Tibial nerve (tissue), 4 donors: ENCODE measurements around the gene SEMA5A. TPM values are rescaled to one million over a fixed set of nuclear protein-coding genes. Genes with fewer than 3 reads are reported as not detected.

Experiments
- DNase-seq, 2 donors: peaks; one replicate each; pipeline ENCODE4 v3.0.0-alpha.2; 2019; ENCODE audit warnings: low spot score in 2 of 2
- H3K27ac ChIP-seq, 4 donors: fragments of 200-600 bp; sonication (generic) in 3 of 4; one replicate each; pipeline ENCODE4 v1.5.1; 2017 to 2019; ENCODE audit warnings: mild to moderate bottlenecking in 1 of 4
- H3K27me3 ChIP-seq, 2 donors: fragments of 200-600 bp; sonication (generic) in 1 of 2; one replicate each; pipeline versions ENCODE4 v1.5.1 to v1.6.0; 2017 to 2019
- H3K36me3 ChIP-seq, 3 donors: fragments of 200-600 bp; sonication (generic); one replicate each; pipeline ENCODE4 v1.5.1; 2018 to 2019
- H3K4me1 ChIP-seq, 4 donors: fragments of 200-600 bp; sonication (generic) in 3 of 4; one replicate each; pipeline ENCODE4 v1.5.1; 2017 to 2019
- H3K4me3 ChIP-seq, 4 donors: fragments of 200-600 bp; sonication (generic) in 3 of 4; one replicate each; pipeline ENCODE4 v1.5.1; 2017 to 2019; ENCODE audit warnings: mild to moderate bottlenecking in 1 of 4, moderate library complexity in 1 of 4
- H3K9me3 ChIP-seq, 4 donors: fragments of 200-600 bp; sonication (generic) in 3 of 4; one replicate each; pipeline ENCODE4 v1.5.1; 2017 to 2019
- EP300 ChIP-seq, 2 donors: sonication (generic); formaldehyde crosslinking; IDR thresholded peaks; one replicate each; pipeline ENCODE4 v1.6.1; 2017; ENCODE audit warnings: antibody characterized with exemption in 2 of 2, mild to moderate bottlenecking in 1 of 2
- POLR2A ChIP-seq, 2 donors: fragments of 450-650 bp; IDR thresholded peaks; one replicate each; pipeline ENCODE4 v1.6.1; 2017; ENCODE audit warnings: antibody characterized with exemption in 2 of 2, mild to moderate bottlenecking in 2 of 2, moderate library complexity in 2 of 2
- WGBS, 2 donors: methylation state at CpG; one replicate each; pipeline ENCODE4 v1.1.5; 2018; 5-methylcytosine and 5-hydroxymethylcytosine counted together
- total RNA-seq, 4 donors: library from RNA; depleted of rRNA; stranded (reverse); fragments of >200 nt; gene quantifications; one replicate each; pipeline ENCODE4 v1.1.0, GENCODE V29; 2016
- TF ChIP-seq, protein P1 (sequence below), 5 experiments: fragments of 200-600 bp in 3 of 5; fragments of 450-650 bp in 2 of 5; sonication (generic) in 3 of 5; IDR thresholded peaks; one replicate each; pipeline ENCODE4 v1.5.1; 2016 to 2019; ENCODE audit warnings: antibody characterized with exemption in 5 of 5, mild to moderate bottlenecking in 3 of 5, moderate library complexity in 2 of 5

Gene SEMA5A
- total RNA-seq, 4 donors from 2014 or later: 36.3 to 58.4 (median 52.6) TPM

DNA sequence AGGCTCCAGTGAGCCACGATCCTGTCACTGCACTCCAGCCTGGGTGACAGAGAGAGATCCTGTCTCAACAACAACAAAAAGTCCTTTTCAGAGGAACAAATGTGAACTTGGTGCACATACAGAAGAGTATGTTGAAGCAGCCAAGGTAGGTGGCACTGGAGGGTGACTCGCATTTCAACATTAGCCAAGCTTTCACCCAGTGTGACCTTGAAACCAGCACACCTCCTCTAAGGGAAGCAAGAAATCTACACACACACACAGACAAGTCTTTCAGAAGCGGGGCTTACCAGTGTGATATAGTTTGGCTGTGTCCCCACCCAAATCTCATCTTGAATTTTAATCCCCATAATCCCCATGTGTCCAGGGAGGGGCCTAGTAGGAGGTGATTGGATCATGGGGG, 225.2 kb downstream of the SEMA5A start:
- WGBS, 2 donors: 90 to 94% methylated on average over 3 of the region's 3 CpGs
- TF ChIP-seq EP300 (IDR thresholded peaks at IDR 0.05) (no peak), POLR2A (IDR thresholded peaks at IDR 0.05) (no peak)
- TF ChIP-seq, protein P1, sequence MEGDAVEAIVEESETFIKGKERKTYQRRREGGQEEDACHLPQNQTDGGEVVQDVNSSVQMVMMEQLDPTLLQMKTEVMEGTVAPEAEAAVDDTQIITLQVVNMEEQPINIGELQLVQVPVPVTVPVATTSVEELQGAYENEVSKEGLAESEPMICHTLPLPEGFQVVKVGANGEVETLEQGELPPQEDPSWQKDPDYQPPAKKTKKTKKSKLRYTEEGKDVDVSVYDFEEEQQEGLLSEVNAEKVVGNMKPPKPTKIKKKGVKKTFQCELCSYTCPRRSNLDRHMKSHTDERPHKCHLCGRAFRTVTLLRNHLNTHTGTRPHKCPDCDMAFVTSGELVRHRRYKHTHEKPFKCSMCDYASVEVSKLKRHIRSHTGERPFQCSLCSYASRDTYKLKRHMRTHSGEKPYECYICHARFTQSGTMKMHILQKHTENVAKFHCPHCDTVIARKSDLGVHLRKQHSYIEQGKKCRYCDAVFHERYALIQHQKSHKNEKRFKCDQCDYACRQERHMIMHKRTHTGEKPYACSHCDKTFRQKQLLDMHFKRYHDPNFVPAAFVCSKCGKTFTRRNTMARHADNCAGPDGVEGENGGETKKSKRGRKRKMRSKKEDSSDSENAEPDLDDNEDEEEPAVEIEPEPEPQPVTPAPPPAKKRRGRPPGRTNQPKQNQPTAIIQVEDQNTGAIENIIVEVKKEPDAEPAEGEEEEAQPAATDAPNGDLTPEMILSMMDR (IDR thresholded peaks at IDR 0.05): no peak
- no peaks in the 10 kb centered on the region for H3K9me3 ChIP-seq
- peaks cover 0 to 13% (median 0%) of the 10 kb centered on the region in 4 donors for H3K4me1 ChIP-seq
- no peak overlapping the region for H3K27ac ChIP-seq
- no peak overlapping the region for H3K4me3 ChIP-seq
- H3K27me3 ChIP-seq: no peaks in the 10 kb centered on the region
- H3K36me3 ChIP-seq: no peaks in the 10 kb centered on the region
- DNase-seq: no peak

DNA sequence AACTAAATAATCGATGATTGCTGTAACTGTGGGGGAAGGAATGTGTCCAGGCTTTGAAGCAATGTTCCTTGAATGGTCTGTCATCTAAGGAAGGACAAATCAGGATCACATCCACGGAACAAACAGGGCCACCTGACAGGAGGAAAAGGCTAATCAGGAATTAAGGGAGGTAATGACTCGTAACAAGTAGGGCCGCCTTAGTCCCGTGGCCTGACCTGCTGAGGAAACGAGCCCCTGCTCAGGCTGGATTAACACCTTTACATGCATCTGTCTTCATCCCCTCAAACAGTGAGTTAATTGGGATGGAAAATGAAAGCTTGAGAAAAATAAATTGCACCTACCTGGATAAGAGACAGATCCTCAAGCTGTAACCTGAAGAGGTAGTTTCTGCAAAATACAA, 227.8 kb downstream of the SEMA5A start:
- Histone ChIP-seq H3K27ac (no peak overlapping the region), H3K36me3 (no peaks in the 10 kb centered on the region), H3K27me3 (no peaks in the 10 kb centered on the region), H3K9me3 (no peaks in the 10 kb centered on the region), H3K4me1 (peaks cover 0 to 7% (median 0%) of the 10 kb centered on the region in 4 donors), H3K4me3 (no peak overlapping the region)
- WGBS, 2 donors: 80 to 84% methylated on average over 6 of the region's 6 CpGs
- no peak for DNase-seq
- TF ChIP-seq POLR2A (IDR thresholded peaks at IDR 0.05) (no peak), EP300 (IDR thresholded peaks at IDR 0.05) (no peak)
- TF ChIP-seq, protein P1 (IDR thresholded peaks at IDR 0.05): no peak

DNA sequence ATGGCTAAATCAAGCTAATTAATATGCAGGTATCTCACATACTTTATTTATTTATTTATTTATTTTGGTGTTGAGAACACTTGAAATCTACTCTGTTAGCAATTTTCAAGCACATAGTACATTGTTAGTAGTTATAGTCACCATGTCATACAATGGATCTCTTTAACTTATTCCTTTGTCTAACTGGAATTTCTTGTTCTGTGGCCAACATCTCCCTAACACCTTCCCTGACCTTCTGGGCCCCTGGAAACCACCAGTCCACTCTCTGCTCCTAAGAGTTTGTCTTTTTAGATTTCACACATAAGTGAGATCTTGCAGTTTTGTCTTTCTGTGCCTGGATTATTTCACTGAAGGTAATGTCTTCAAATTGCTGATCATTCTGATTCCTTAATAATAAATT, 229.1 kb downstream of the SEMA5A start:
- TF ChIP-seq, protein P1 (IDR thresholded peaks at IDR 0.05): no peak
- TF ChIP-seq POLR2A (IDR thresholded peaks at IDR 0.05) (no peak), EP300 (IDR thresholded peaks at IDR 0.05) (no peak)

DNA sequence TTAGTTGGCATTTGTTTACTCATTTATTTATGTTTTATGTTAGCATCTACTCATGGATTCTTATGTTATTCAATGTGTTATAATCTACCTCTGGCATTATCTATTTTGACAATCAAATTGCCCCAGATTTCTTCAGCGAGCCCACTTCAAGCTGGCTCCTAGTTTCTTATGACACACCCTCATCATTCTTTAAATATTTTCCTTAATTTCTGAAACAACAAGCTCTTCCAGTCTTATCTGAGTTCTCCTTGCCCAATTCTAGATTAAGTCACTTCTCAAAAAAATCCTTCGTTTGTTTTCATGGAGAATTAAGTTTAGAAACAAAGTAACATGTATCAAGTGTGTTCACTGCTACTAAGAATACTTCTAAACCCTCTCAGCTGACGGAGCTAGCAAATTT, 229.8 kb downstream of the SEMA5A start:
- DNase-seq: no peak
- Histone ChIP-seq H3K36me3 (no peaks in the 10 kb centered on the region), H3K4me3 (no peak overlapping the region), H3K4me1 (peaks cover 0 to 7% (median 0%) of the 10 kb centered on the region in 4 donors), H3K9me3 (no peaks in the 10 kb centered on the region), H3K27ac (peak overlapping the region in 1 of 4 donors; percentile 5), H3K27me3 (no peaks in the 10 kb centered on the region)
- WGBS, 2 donors: 61 to 63% methylated on average over 3 of the region's 3 CpGs
- no peak for TF ChIP-seq POLR2A (IDR thresholded peaks at IDR 0.05)

More for the DNA sequence above, 229.1 kb downstream of the SEMA5A start:
- no peaks in the 10 kb centered on the region for H3K36me3 ChIP-seq
- peaks cover 0 to 7% (median 0%) of the 10 kb centered on the region in 4 donors for H3K4me1 ChIP-seq
- H3K27me3 ChIP-seq: no peaks in the 10 kb centered on the region
- no peak overlapping the region for H3K4me3 ChIP-seq
- H3K9me3 ChIP-seq: no peaks in the 10 kb centered on the region
- no peak for DNase-seq
- H3K27ac ChIP-seq: no peak overlapping the region

DNA sequence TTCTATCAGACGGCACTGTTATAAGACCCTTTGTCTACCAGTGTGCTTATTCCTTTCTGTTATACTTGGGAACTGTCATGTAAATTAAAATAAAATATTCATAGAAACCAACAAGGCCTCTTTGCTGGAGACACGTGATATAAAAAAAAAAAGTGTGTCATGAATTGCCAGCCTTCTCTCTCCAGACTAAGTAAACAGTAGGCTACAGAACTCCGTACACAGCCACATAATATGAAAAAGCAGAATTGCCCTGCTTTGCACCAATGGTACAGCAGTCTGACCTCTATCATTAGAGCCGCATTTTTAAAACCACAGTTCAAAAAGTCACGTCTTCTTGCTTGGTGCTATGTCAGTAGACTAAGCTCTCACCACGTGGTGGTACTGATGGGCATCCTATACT, 231.3 kb downstream of the SEMA5A start:
- Histone ChIP-seq H3K9me3 (no peaks in the 10 kb centered on the region), H3K36me3 (no peaks in the 10 kb centered on the region), H3K27ac (no peak overlapping the region), H3K4me1 (peaks cover 0 to 7% (median 0%) of the 10 kb centered on the region in 4 donors), H3K4me3 (no peak overlapping the region), H3K27me3 (no peaks in the 10 kb centered on the region)
- TF ChIP-seq EP300 (IDR thresholded peaks at IDR 0.05) (no peak), POLR2A (IDR thresholded peaks at IDR 0.05) (no peak)
- TF ChIP-seq, protein P1 (IDR thresholded peaks at IDR 0.05): no peak
- no peak for DNase-seq
- 49 to 50% methylated on average over 6 of the region's 6 CpGs for WGBS, 2 donors

DNA sequence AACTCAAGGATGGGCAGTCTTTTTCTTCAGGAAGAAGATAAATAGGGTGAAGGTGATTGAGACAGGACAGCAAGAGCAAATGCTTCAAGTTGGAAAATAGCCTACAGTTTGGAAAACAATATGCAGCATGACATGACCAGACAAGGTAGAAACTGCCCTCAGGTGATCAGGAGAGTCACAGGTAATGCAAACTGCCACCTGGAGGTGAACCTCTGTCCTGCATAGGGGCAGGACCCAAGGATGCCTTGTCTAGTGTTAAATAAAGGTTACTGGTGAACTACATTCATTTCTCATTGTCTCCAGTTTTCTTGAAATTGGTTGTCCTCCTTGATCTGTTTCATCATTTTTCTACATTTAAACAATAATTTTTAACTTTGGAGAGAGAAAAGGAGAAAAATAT, 232.1 kb downstream of the SEMA5A start:
- H3K27me3 ChIP-seq: no peaks in the 10 kb centered on the region
- H3K9me3 ChIP-seq: no peaks in the 10 kb centered on the region
- DNase-seq: no peak
- H3K36me3 ChIP-seq: no peaks in the 10 kb centered on the region
- TF ChIP-seq EP300 (IDR thresholded peaks at IDR 0.05) (no peak), POLR2A (IDR thresholded peaks at IDR 0.05) (no peak)
- TF ChIP-seq, protein P1 (IDR thresholded peaks at IDR 0.05): no peak
- no peak overlapping the region for H3K4me3 ChIP-seq
- peaks cover 0 to 7% (median 0%) of the 10 kb centered on the region in 4 donors for H3K4me1 ChIP-seq
- no peak overlapping the region for H3K27ac ChIP-seq
